NCI-H226 (cell line): Measurements from ENCODE around the gene GCKR.
"Not testable (repeated sequence)": the region's sequence is repeated elsewhere in the genome, so short reads cannot be mapped to it uniquely, and the experiment has no call there.

ENCODE experiments used
- DNase-seq: peaks from one replicate; pipeline ENCODE4 v3.0.0-alpha.2; 2015

Gene GCKR

DNA sequence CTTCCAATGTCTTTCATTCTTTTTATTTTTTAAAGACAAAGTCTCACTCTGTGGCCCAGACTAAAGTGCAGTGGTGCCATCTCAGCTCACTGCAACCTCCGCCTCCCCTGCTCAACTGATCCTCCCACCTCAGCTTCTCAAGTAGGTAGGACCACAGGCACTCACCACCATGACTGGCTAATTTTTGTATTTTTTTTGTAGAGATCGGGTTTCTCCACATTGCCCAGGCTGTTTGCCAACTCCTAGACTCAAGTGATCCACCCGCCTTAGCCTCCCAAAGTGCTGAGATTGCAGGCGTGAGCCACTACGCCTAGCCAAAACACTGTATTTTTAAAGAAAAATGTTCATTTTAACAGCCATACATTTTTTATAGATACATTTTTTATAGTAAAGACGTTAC is 12.7 kb downstream of the GCKR start:
- DNase-seq = peak; percentile 61

DNA sequence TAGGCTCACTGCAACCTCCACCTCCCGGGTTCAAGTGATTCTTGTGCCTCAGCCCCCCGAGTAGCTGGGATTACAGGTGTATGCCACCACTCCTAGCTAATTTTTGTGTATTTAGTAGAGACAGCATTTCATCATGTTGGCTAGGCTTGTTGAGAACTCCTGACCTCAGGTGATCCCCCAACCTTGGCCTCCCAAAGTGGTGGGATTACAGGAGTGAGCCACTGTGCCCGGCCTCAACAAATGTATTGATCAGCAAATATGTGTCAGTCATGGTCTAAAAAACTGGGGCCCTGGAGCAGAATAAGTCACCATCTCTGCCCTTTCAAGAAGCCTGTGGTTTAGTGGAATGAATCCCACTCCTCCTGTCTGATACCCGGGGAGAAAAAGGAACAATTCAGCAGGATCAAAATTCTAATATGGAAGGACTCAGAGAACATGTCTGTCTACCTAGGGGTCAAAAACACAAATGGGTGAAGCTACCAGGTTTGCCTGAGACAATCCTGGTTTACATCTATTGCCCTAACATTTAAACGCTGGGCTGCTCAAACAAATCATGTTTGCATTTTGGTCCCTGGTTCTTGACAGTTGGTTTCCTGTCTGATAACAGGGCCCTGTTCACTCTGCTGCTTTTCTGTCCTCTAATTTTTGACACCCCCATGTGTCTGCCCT is 21.6 kb downstream of the GCKR start:
- DNase-seq = no peak

DNA sequence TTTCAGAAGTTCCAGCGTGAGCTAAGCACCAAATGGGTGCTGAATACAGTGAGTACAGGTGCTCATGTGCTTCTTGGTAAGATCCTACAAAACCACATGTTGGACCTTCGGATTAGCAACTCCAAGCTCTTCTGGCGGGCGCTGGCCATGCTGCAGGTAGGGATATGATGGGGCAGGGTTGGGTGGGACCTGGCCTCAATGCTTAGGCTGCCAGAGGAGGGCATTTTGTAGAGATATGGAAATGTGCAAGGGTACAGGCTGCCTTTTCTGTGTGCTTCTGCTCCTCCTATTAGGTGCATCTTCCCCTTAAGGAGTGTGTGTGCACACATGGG is 22.1 kb downstream of the GCKR start:
- no peak for DNase-seq

DNA sequence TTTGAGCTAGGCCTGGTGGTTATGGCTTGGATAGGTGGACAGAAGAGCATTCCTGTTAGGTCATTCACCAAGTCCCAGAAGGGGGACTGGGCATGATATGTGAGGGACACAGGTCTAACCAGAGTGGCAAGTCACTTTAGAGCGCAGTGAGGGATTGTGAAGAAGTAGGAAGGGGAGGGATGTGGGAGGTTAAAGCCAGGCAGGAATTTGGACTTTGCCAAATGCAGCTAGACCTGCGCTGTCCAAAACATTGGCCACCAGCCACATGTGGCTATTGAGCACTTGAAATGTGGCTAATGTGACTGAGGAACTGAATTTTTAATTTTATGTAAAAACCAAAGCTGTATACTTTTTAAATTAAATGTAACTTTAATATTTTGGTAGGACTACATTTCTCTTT is 23.7 kb downstream of the GCKR start:
- no peak for DNase-seq

DNA sequence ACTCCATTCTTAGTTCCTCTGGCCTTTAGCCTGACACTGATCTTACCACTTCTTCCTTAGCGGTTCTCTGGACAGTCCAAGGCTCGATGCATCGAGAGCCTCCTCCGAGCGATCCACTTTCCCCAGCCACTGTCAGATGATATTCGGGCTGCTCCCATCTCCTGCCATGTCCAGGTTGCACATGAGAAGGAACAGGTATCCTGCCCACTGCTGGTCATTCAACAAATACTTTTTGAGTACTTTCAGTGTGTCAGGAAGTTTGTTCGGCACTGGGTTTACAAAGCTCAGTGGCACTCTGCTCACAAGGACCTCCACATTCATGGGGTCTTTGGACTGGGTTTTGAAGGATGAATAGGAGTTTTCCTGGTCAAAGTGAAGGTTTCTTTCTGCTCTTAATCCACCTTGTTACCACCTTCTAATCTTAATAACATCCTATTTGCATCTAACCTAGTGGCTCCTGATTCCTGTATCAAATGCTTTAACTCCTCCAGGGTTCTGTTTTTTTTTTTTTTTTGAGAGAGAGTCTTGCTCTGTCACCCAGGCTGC is 25.8 kb downstream of the GCKR start:
- no peak for DNase-seq

DNA sequence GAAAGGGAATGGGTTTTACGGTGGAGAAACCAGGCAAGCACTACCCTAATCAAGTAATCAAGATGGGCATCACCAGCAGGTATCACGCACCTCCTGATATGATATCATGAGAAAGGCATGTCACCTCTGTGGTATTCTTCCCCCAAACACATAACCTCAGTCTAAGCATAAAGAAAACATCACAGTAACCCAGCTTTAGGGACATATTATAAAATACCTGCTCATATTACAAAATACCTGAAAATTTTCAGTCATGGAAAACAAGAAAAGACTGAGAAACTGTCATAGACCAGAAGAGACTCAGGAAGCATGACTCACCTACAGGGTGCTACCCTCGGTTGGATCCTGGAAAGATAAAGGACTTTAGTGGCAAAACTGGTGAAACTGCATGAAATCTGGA is 30.5 kb downstream of the GCKR start:
- DNase-seq = no peak

DNA sequence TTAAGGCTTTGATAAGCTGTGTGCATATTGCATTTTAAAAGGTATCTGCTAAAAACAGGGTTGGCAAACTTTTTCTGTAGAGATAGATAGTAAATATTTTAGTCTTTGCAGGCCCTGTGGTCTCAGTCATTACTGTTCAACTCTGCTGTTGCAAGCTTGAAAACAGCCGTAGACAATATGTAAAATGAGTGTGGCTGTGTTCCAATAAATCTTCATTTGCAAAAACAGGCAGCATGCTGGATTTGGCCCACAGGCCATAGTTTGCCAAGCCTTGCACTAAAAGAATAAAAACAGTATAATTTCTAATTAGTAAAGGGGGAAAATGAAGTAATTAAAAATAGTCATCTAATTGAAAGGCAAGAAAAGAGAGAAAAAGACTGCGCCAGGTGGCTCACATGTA is 35.3 kb downstream of the GCKR start:
- DNase-seq = no peak

DNA sequence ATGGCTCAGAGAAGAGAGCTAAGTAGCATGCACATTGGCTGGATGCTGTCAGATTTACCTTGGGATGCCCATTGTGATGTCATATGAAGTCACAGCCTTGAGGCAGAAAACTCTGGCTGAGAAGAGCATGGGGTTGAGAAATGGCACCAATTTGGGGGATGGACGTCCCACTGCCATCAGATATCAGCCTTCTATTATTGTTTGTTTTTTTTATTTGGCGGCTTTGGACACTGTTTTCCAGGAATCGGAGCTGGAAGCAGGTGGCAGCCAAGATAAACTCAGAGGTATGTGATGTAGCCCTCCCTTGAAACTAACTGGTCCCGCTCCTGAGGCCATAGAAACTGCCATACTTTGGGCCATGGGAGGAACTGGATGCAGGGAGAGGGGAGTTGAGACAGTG is 40.6 kb downstream of the GCKR start:
- no peak for DNase-seq

DNA sequence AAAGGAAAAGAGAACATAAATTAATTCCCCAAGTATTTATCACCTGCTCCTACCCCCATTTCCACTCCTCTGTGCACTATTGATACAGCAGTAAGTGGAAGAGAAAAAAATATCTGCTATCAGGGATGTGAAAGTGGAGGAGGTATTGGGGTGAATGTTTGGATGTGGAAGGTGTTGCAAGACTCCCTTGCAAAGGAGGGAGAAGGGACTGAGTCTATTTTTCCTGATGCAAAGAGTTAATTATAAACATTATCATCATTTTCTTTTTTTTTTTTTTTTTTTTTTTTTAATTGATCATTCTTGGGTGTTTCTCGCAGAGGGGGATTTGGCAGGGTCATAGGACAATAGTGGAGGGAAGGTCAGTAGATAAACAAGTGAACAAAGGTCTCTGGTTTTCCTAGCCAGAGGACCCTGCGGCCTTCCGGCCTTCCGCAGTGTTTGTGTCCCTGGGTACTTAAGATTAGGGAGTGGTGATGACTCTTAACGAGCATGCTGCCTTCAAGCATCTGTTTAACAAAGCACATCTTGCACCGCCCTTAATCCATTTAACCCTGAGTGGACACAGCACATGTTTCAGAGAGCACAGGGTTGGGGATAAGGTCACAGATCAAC is 42.3 kb downstream of the GCKR start:
- DNase-seq = not testable (repeated sequence)

DNA sequence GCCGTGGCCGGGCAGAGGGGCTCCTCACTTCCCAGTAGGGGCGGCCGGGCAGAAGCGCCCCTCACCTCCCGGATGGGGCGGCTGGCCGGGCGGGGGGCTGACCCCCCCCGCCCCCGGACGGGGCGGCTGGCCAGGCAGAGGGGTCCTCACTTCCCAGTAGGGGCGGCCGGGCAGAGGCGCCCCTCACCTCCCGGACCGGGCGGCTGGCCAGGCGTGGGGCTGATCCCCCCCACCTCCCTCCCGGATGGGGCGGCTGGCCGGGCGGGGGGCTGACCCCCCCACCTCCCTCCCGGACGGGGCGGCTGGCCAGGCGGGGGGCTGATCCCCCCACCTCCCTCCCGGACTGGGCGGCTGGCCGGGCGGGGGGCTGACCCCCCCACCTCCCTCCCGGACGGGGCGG is 43.0 kb downstream of the GCKR start:
- not testable (repeated sequence) for DNase-seq

DNA sequence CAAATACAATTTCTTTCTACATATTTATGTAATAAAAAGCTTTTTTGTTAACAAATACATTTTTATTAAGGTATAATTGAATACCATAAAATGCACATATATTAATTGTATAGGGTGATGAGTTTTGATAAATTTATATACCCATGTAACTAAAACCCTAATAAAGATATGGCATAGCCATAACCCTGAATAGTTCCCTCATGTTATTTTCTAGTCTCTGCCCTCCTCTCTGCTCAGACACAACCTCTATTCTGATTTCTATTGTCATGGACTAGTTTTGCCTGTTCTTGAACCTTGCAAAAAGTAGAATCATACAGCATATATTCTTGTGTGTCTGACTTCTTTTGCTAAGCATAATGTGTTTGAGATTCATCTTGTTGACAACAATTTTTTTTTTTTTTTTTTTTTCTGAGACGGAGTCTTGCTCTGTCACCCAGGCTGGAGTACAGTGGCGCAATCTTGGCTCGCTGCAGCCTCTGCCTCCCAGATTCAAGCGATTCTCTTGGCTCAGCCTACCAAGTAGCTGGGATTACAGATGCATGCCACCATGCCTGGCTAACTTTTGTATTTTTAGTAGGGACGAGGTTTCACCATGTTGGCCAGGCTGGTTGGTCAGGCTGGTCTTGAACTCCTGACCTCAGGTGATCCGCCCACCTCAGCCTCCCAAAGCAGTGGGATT is 47.6 kb downstream of the GCKR start:
- DNase-seq = no peak

DNA sequence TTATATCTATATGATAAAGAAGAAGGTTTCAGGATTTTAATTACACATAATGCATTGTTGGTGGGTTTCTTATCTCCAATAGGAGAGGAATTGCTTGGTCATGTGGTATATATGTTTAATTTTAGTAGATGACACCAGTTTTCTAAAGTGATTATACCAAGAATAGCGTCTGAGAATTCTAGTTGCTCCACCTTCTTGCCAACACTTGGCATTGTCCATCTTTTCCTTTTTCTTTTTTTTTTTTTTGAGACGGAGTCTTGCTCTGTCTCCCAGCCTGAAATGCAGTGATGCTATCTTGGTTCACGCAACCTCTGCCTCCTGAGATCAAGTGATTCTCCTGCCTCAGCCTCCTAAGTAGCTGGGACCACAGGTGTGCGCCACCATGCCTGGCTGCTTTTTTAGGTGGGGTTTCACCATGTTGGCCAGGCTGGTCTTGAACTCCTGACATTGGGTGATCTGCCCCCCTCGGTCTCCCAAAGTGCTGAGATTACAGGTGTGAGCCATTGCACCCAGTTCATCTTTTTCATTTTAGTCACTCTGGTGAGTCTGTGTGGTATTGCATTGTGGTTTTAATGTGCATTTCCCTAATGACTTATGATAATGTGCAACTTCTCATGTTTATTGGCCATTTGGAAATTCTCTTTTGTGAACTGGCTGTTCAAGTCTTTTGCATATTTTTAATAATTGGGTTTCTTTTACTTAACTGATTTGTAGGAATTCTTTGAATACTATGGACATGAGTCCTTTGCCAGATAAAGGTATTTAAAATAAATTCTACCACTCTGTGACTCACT is 48.9 kb downstream of the GCKR start:
- DNase-seq = no peak

DNA sequence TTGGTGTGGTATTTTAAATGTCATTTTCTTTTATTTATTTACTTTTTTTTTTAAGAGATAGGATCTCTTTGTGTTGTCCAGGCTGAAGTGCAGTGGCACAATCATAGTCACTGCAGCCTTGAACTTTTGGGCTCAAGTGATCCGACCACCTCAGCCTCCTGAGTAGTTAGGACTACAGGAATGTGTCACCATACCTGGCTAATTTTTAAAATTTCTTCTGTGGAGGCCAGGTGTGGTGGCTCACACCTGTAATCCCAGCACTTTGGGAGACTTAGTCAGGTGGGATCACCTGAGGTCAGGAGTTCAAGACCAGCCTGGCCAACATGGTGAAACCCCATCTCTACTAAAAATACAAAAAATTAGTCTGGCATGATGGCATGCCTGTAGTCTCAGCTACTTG is 52.7 kb downstream of the GCKR start:
- DNase-seq = no peak

DNA sequence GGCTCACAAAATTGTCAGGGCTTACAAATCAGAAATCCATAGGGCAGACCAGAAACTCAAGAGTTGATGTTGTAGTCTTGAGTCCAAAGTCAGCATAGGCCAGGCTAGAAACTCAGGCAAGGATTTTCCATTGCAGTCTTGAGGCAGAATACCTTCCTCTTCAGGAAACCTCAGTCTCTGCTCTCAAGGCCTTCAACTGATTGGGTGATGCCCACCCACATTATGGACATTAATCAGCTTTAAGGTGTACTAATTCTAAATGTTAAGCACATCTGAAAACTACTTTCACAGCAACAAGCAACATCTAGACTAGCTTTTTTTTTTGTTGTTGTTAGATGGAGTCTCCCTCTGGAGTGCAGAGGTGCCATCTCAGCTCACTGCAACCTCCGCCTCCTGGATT is 54.9 kb downstream of the GCKR start:
- no peak for DNase-seq

DNA sequence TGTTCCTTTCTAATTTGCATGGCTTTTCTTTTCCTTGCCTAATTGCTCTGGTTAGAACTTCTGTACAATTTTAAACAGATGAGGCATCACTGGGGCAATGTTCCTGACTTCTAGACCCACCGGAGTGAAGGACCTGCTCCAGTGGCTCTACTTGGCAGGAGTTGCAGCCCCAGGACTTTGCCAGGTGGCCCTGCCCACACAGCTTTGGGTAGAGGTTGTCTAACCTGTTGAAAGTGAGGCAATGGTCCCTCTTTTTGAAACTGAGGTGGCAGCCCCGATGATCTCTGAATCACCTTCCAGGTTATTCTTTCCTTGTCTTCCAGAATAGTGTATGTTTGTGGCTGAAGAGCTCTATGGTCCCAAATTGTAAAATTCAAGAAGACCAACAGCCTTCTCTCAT is 56.3 kb downstream of the GCKR start:
- DNase-seq = no peak

DNA sequence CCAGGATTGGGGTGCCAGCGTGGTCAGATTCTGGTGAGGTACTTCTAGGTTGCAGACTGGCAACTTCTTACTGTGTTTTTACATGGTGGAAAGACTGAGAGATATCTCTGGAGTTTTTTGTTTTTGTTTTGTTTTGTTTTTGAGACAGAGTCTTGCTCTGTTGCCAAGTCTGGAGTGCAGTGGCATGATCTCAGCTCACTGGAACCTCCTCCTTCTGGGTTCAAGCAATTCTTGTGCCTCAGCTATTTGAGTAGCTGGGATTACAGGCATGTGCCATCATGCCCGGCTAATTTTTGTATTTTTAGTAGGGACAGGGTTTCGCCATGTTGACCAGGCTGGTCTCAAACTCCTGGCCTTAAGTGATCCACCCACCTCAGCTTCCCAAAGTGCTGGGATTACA is 57.8 kb downstream of the GCKR start:
- DNase-seq = not testable (repeated sequence)

DNA sequence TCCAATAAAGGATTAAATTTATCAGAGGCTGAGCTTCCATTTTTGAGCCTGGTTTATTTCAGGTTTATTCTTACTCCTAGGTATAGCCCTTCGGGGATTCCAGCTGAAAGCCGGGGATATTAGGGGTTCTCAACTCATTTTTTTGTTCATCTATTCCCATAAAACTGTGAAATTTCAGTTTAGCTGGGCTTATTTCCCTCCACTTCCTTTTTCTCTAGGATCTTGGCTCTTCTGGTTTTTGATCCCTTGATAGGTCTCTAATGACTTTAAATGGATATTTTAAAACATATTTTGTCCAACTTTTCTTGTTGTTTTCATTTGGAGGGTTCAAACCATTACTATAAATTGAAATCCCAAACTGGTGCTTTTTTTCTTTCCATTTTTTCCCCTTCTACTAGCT is 62.6 kb downstream of the GCKR start:
- no peak for DNase-seq

DNA sequence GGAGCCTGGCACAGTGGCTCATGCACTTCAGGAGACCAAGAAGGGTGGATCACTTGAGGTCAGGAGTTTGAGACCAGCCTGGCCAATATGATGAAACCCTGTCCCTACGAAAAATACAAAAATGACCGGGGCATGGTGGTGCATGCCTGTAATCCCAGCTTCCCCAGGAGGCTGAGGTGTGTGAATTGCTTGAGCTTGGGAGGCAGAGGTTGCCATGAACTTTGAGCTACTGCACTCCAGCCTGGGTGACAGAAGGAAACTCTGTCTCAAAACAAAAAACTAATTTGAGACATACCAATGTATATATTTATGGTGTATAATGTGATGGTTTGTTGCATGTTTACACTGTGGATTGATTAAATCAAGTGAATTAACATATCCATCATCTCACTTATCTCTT is 64.4 kb downstream of the GCKR start:
- no peak for DNase-seq

DNA sequence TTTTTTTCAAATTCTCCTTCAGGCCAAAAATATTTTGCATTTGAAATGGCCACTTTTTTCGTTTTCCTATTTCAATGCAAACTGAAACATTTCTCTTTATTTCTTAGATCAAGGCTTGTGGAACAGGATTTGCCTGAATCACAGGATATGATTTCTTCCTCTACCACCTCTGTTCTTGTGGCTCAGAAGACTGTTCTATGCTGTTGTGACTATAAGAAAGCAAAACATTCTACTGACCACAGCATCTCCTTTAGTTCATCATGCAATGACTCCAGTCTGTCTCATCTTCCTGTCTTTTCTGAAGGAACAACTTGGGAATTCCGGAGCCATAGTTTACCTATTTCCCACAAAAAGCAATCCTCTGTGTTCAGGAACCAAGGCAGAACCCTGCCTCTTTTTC is 70.0 kb downstream of the GCKR start:
- peak; percentile 50 for DNase-seq

DNA sequence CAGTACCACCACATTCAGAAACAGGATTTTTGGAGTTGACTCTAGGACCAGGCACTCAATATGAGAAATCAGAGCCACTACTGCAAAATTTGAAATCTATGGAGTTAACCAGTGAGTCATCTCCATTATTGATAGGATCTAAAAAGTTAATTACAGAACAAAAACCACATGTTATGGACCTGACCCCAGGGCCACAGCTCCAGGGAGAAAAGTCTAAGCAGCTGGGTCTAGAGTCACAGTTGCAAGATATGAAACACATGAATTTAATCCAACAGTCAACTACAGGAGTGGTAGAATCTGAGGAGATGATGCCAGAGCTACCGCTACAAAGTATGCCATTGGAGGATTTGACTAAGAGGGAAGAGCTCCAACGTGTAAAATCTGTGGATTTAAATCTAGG is 72.8 kb downstream of the GCKR start:
- DNase-seq = no peak

DNA sequence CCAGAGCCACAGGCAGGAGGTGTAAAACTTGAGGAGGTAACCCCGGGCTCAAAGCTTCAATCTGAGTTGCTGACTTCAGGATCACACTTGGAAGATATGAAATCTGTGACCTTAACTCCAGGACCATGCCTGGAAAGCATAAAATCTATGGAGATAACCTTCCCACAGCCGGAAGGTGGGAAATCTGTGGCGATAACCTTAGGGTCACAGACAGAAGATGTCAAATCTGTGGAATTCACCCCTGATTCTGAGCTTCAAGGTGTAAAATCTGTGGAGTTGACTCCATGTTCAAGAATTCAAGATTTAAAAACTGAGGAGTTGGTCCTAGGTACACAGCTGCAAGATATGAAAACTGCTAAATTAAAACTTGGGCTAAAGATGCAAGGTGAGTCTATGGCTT is 74.6 kb downstream of the GCKR start:
- no peak for DNase-seq

DNA sequence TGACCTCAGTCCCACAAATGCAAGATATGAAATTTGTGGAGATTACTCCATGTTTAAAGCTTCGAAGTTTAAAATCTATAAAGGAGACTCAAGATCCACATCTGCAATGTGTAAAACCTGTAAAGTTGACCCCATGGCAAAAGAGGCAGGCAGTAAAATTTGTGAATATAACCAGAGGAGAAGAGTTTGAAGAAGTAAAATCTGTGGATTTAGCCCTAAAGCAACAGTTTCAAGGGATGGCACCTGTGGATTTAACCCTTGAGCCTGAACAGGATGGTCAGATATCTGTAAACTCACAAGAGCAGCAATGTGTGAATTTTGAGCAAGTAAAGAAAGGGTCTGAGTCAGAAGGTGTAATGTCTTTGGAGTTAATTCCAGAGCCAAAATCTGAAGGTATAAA is 75.0 kb downstream of the GCKR start:
- no peak for DNase-seq

DNA sequence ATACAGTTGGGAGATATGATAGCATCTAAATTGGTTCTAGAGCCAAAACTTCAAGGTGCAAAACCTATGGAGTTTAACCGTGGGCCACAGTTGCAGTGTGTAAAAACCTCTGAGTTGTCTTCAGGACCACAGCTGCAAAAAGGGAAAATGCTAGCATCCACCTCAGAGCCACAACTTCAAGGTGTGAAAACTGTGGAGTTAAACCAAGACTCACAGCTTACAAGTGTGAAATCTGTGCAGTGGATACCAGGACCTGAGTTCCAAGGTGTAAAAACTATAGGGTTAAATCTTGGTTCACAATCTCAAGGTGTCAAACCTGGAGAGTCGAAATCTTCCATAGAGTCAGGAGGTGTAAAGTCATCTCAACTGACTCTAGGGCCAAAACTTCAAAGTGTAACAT is 75.8 kb downstream of the GCKR start:
- no peak for DNase-seq

DNA sequence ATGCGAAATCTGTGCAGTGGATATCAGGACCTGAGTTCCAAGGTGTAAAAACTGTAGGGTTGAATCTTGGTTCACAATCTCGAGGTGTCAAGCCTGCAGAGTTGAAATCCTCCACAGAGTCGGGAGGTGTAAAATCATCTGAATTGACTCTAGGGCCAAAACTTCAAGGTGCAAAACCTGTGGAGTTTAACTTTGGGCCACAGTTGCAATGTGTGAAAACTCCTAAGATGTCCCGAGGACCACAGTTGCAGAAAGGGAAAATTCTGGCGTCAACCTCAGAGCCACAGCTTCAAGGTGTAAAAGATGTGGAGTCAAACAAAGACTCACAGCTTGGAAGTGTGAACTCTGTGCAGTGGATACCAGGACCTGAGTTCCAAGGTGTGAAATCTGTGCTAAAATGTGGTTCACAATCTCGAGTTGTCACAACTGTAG is 76.4 kb downstream of the GCKR start:
- no peak for DNase-seq
